Thoracic aorta (tissue), 2 donors: ENCODE measurements around the gene SIPA1L3. TPM values are rescaled to one million over a fixed set of nuclear protein-coding genes. Genes with fewer than 3 reads are reported as not detected.

Experiments
- ATAC-seq: fragments of 150-250 bp; one replicate; pipeline ENCODE4 v1.8.0; 2017; ENCODE audit warnings: low read depth; ENCODE audit not compliant: insufficient number of reproducible peaks, low FRiP score
- DNase-seq: peaks from one replicate; pipeline ENCODE4 v3.0.0-alpha.2; 2020; ENCODE audit warnings: low spot score
- H3K27ac ChIP-seq, 2 donors: fragments of 200-600 bp; sonication (generic); 1 replicate in 1 of 2; 2 replicates in 1 of 2; pipeline ENCODE4 v1.5.1; 2016; ENCODE audit warnings: mild to moderate bottlenecking in 2 of 2, moderate library complexity in 2 of 2
- H3K27me3 ChIP-seq: fragments of 200-600 bp; sonication (generic); replicated peaks from 2 replicates; pipeline ENCODE4 v1.6.0; 2016; ENCODE audit warnings: mild to moderate bottlenecking; ENCODE audit not compliant: insufficient read depth
- H3K36me3 ChIP-seq: fragments of 200-600 bp; sonication (generic); one replicate; pipeline ENCODE4 v1.5.1; 2016
- H3K4me1 ChIP-seq, 2 donors: fragments of 200-600 bp; sonication (generic); 1 replicate in 1 of 2; 2 replicates in 1 of 2; pipeline versions ENCODE4 v1.5.1 to v1.6.0; 2016; ENCODE audit warnings: low read depth in 2 of 2, mild to moderate bottlenecking in 1 of 2; ENCODE audit not compliant: control insufficient read depth in 1 of 2
- H3K4me3 ChIP-seq: fragments of 200-600 bp; sonication (generic); 2 replicates; pipeline ENCODE4 v1.5.1; 2016; ENCODE audit warnings: mild to moderate bottlenecking
- H3K9me3 ChIP-seq: fragments of 200-600 bp; sonication (generic); 2 replicates; pipeline ENCODE4 v1.5.1; 2016
- total RNA-seq, 2 donors: library from RNA; depleted of rRNA; stranded (reverse); fragments of >200 nt; gene quantifications; one replicate each; pipeline versions ENCODE4 v1.1.0 to v1.2.3, GENCODE V29; 2016
- TF ChIP-seq, protein P1 (sequence below): fragments of 200-600 bp; sonication (generic); IDR thresholded peaks from one replicate; pipeline ENCODE4 v1.5.1; 2019; ENCODE audit warnings: antibody characterized with exemption

SIPA1L3 gene
- total RNA-seq, 2 donors from 2014 or later: 14.5 to 39.4 TPM

DNA sequence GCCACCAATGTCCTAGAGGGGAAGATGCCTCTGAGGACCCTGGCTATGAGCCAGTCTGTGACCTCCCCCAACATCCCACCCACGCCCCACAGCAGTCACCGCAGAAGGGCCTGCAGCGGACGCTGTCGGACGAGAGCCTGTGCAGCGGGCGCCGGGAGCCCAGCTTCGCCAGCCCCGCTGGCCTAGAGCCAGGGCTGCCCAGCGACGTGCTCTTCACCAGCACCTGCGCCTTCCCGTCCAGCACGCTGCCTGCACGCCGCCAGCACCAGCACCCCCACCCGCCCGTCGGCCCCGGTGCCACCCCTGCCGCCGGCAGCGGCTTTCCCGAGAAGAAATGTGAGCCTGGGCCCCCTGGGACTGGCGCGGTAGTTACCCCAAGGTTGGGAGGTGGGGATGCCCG, 286.4 kb downstream of the SIPA1L3 start:
- no peaks in the 10 kb centered on the region for H3K4me1 ChIP-seq
- no peaks in the 10 kb centered on the region for H3K27me3 ChIP-seq
- TF ChIP-seq, protein P1, sequence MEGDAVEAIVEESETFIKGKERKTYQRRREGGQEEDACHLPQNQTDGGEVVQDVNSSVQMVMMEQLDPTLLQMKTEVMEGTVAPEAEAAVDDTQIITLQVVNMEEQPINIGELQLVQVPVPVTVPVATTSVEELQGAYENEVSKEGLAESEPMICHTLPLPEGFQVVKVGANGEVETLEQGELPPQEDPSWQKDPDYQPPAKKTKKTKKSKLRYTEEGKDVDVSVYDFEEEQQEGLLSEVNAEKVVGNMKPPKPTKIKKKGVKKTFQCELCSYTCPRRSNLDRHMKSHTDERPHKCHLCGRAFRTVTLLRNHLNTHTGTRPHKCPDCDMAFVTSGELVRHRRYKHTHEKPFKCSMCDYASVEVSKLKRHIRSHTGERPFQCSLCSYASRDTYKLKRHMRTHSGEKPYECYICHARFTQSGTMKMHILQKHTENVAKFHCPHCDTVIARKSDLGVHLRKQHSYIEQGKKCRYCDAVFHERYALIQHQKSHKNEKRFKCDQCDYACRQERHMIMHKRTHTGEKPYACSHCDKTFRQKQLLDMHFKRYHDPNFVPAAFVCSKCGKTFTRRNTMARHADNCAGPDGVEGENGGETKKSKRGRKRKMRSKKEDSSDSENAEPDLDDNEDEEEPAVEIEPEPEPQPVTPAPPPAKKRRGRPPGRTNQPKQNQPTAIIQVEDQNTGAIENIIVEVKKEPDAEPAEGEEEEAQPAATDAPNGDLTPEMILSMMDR: no peak
- no peak overlapping the region for H3K4me3 ChIP-seq
- DNase-seq (no peak), ATAC-seq (no peak)
- no peaks in the 10 kb centered on the region for H3K9me3 ChIP-seq
- H3K36me3 ChIP-seq: peaks cover 2% of the 10 kb centered on the region
- no peak overlapping the region for H3K27ac ChIP-seq

DNA sequence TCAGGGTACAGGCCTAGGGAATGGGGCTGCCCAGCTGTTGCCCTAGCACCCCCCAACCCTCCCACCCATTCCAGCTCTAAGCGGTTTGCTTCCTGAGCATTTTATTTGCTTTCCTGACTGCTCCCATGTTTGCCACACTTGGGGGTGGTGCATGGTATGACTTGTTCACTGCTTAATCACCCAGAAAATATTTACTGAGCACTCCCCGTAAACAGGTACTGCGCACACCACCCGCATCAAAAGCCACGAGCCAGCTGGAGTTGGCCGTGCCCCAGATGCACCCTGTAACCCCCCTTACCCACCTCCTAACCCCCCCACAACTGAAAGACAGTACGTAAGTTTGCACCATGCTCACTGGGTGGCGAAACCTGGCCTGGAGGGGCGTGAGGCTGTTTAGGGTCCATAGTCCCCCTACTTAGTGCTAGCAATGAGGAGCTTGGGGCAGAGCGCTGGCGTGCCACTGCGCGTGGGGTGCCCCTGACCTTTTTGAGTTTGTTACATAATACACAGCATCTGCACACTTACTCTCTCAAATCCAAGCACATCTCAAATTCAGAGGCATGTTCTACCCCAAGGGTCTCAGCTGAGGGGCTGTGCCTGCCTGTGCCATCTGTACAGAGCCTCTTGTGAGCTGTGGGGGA, 287.2 kb downstream of the SIPA1L3 start:
- TF ChIP-seq, protein P1: no peak
- DNase-seq (no peak), ATAC-seq (no peak)
- H3K36me3 ChIP-seq: peaks cover 2% of the 10 kb centered on the region
- no peaks in the 10 kb centered on the region for H3K4me1 ChIP-seq
- no peak overlapping the region for H3K4me3 ChIP-seq
- H3K27me3 ChIP-seq: no peaks in the 10 kb centered on the region
- H3K9me3 ChIP-seq: no peaks in the 10 kb centered on the region
- H3K27ac ChIP-seq: no peak overlapping the region

DNA sequence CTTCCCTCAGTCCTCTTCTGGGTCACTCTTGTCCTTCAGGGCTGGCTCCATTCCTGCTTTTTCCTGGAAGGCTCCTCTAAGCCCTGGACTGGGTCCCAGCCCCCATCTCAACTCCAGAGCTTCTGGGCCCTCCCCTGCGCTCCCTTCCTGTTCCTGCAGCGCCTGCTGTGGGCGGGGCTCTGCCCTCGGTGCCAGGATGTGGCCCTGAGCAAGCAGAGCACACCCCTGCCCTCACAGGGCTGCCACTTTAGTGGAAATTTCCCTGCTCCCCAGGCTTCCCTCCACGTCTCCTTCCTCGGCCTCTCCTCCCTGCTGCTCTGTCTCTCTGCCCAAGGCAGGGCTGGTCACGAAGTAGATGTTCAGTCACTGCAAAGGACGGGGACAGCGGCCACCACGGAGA, 288.2 kb downstream of the SIPA1L3 start:
- no peaks in the 10 kb centered on the region for H3K4me1 ChIP-seq
- TF ChIP-seq, protein P1: no peak
- no peak overlapping the region for H3K4me3 ChIP-seq
- no peak for DNase-seq
- no peaks in the 10 kb centered on the region for H3K9me3 ChIP-seq
- H3K27ac ChIP-seq: no peak overlapping the region
- H3K27me3 ChIP-seq: no peaks in the 10 kb centered on the region
- H3K36me3 ChIP-seq: peaks cover 2% of the 10 kb centered on the region
- ATAC-seq: no peak

DNA sequence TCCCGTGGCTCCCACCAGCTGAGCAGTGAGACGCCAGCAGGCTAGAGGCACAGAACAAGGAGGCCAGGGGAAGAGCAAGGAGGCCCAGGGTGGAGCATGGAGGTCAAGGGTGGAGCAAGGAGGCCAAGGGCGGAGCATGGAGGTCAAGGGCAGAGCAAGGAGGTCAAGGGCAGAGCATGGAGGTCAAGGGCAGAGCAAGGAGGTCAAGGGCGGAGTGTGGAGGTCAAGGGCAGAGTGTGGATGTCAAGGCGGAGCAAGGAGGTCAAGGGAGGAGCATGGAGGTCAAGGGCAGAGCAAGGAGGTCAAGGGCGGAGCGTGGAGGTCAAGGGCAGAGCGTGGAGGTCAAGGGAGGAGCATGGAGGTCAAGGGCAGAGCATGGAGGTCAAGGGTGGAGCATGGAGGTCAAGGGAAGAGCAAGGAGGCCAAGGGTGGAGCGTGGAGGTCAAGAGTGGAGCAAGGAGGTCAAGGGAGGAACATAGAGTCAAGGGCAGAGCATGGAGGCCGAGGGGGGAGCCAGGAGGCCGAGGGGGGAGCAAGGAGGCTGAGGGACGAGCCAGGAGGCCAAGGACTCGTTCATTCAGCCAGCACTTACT, 289.3 kb downstream of the SIPA1L3 start:
- ATAC-seq (no peak), DNase-seq (no peak)
- no peaks in the 10 kb centered on the region for H3K4me1 ChIP-seq
- H3K4me3 ChIP-seq: no peak overlapping the region
- no peaks in the 10 kb centered on the region for H3K27me3 ChIP-seq
- H3K27ac ChIP-seq: no peak overlapping the region
- TF ChIP-seq, protein P1: no peak
- no peaks in the 10 kb centered on the region for H3K9me3 ChIP-seq
- H3K36me3 ChIP-seq: peaks cover 6% of the 10 kb centered on the region

DNA sequence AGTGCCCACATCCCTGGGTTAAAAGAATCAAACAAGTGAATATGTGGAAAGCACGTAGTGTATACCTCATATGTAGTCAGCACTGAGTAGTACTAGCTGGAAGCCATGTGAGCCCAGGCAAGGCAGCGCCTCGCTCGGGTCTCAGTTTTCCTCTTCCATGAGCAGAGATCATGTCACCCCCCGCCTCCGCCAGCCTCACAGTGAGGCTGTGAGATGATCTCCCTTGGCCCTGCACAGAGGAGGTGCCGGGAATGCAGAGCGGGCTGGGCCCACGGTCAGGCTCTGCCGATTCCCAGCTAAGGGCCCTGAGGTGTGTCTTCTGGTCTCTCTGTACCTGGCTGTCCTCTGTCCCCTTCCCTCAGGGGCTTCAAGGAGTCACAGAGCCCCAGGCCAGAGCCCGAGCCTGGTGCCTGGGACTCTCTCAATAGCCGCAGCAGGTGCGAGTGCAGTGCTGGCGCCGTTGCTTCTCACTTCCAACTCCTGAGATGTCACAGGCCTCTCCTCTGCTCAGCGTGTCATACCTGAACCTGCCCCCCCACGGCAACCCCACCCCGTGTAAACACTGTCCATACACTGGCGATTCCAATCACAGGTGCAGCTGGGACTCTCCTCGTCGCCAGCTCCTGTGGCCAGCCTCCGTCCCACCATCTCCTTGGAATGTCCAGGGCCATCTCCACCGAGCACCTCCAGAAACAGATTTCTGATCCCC, 290.1 kb downstream of the SIPA1L3 start:
- no peak for ATAC-seq
- Histone ChIP-seq H3K9me3 (no peaks in the 10 kb centered on the region), H3K4me1 (no peaks in the 10 kb centered on the region), H3K27ac (no peak overlapping the region), H3K4me3 (no peak overlapping the region), H3K27me3 (no peaks in the 10 kb centered on the region), H3K36me3 (peaks cover 8% of the 10 kb centered on the region)
- TF ChIP-seq, protein P1: no peak
- DNase-seq: no peak
